T-helper 2 cell treated with Interferon-gamma antibody and Interleukin-4, amounts not matched to agents 5 μg/mL and 100 μg/mL, for 36 hours (primary cell): ENCODE data around the gene SWAP70.

ENCODE experiments used
- DNase-seq: peaks from one replicate; pipeline ENCODE4 v3.0.0; 2021; ENCODE audit warnings: low spot score
- H3K27ac Mint-ChIP-seq: one replicate; pipeline ENCODE4 v1.8.0; 2021; ENCODE audit warnings: mild to moderate bottlenecking, mixed read lengths
- H3K27me3 Mint-ChIP-seq: one replicate; pipeline ENCODE4 v1.8.0; 2021; ENCODE audit warnings: low read depth, mixed read lengths
- H3K36me3 Mint-ChIP-seq: one replicate; pipeline ENCODE4 v1.8.0; 2021; ENCODE audit warnings: low read depth, mixed read lengths
- H3K4me1 Mint-ChIP-seq: one replicate; pipeline ENCODE4 v1.8.0; 2021; ENCODE audit warnings: low read depth, mixed read lengths
- H3K4me3 Mint-ChIP-seq: one replicate; pipeline ENCODE4 v1.8.0; 2022; ENCODE audit warnings: mild to moderate bottlenecking, moderate library complexity, mixed read lengths
- H3K9me3 Mint-ChIP-seq: one replicate; pipeline ENCODE4 v1.8.0; 2021; ENCODE audit warnings: mixed read lengths

SWAP70 gene

GRCh38 chr11:9711454-9712307 is 47.8 kb downstream of the SWAP70 start:
- peaks cover 8% of the 10 kb centered on the region for H3K27me3 Mint-ChIP-seq
- no peak overlapping the region for H3K27ac Mint-ChIP-seq
- DNase-seq, result no peak
- H3K4me3 Mint-ChIP-seq, result no peak overlapping the region
- peaks cover 15% of the 10 kb centered on the region for H3K36me3 Mint-ChIP-seq
- peaks cover 3% of the 10 kb centered on the region for H3K4me1 Mint-ChIP-seq
- H3K9me3 Mint-ChIP-seq, result peaks cover 5% of the 10 kb centered on the region

- no peak overlapping the region for H3K27ac Mint-ChIP-seq
- peaks cover 18% of the 10 kb centered on the region for H3K36me3 Mint-ChIP-seq
- peaks cover 5% of the 10 kb centered on the region for H3K27me3 Mint-ChIP-seq
- peaks cover 7% of the 10 kb centered on the region for H3K4me1 Mint-ChIP-seq
- H3K9me3 Mint-ChIP-seq, result peaks cover 9% of the 10 kb centered on the region
- H3K4me3 Mint-ChIP-seq, result no peak overlapping the region
- DNase-seq, result no peak
Observed at GRCh38 chr11:9714272-9714940, 50.5 kb downstream of the SWAP70 start.

DNA sequence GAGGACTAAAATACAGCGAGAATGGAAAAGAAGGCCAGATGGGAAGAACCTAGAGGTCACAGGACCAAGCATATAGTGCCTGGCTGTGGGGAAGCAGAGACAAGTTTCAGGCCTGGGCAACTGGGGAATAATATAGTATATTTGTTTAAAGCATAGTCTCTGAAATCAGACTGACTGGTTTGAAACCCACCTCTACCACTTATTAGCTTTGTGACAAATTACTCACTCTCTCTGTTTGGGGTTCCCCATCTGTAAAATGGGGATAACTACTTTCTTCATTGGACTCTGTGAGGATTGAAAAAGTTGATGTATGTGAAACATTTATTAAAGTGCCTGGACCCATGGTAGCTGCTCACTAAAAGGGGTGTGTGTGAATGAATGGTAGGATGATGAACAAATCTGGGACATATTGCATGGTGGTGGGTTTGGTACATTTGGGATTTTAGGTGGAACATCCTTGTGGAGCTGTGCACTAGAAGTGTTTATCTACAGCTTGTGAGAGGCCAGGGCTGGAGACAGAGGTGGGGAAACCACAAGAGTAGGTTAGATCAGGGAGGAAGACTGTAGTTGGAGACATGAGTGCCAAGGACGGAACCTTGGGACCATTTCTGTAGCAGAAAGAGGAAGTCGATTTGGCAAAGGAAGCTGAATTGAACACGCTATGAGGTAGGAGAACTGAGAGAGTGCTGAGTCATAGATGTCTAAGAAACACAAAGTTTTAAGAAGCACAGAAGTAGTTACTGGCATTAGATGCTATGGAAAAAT is 52.6 kb downstream of the SWAP70 start:
- H3K27me3 Mint-ChIP-seq, result no peaks in the 10 kb centered on the region
- H3K27ac Mint-ChIP-seq, result peak overlapping the region; percentile 60
- no peak for DNase-seq
- H3K36me3 Mint-ChIP-seq, result peaks cover 23% of the 10 kb centered on the region
- H3K4me3 Mint-ChIP-seq, result peak overlapping the region; percentile 14
- peaks cover 9% of the 10 kb centered on the region for H3K9me3 Mint-ChIP-seq
- H3K4me1 Mint-ChIP-seq, result peaks cover 18% of the 10 kb centered on the region

GRCh38 chr11:9717040-9717357 is 53.1 kb downstream of the SWAP70 start:
- Mint-ChIP-seq H3K4me3 (peak overlapping the region; percentile 14), H3K27ac (peak overlapping the region; percentile 60), H3K36me3 (peaks cover 23% of the 10 kb centered on the region), H3K9me3 (peaks cover 9% of the 10 kb centered on the region), H3K27me3 (no peaks in the 10 kb centered on the region), H3K4me1 (peaks cover 18% of the 10 kb centered on the region)
- DNase-seq, result no peak

DNA sequence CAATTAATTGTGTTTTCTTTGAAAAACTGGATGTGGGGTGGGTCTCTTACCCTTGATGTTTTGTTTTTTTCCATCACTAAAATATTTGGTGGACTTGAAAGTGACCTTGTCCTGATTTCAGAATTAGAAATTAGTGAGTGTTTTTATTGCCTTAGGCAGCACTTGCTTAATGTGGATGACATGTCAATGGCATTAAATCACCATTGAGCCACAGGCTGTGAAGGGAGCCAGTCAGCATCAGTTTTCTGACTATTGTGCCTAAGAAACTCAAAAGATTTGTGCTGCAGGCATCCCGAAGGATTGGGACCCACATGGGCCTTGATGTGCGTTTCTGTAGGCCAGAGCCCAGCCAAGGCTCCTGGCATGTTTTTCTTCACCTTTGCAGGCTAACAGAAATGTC is 53.8 kb downstream of the SWAP70 start:
- Mint-ChIP-seq H3K4me1 (peaks cover 18% of the 10 kb centered on the region), H3K27ac (no peak overlapping the region), H3K4me3 (no peak overlapping the region), H3K27me3 (no peaks in the 10 kb centered on the region), H3K9me3 (peaks cover 9% of the 10 kb centered on the region), H3K36me3 (peaks cover 23% of the 10 kb centered on the region)
- DNase-seq, result no peak

- H3K27ac Mint-ChIP-seq, result no peak overlapping the region
- peaks cover 23% of the 10 kb centered on the region for H3K36me3 Mint-ChIP-seq
- peaks cover 9% of the 10 kb centered on the region for H3K9me3 Mint-ChIP-seq
- no peak for DNase-seq
- H3K4me1 Mint-ChIP-seq, result peaks cover 18% of the 10 kb centered on the region
- H3K27me3 Mint-ChIP-seq, result no peaks in the 10 kb centered on the region
- H3K4me3 Mint-ChIP-seq, result no peak overlapping the region
Observed at GRCh38 chr11:9718147-9718546, 54.3 kb downstream of the SWAP70 start.

GRCh38 chr11:9719566-9720289 is 55.9 kb downstream of the SWAP70 start:
- peaks cover 21% of the 10 kb centered on the region for H3K36me3 Mint-ChIP-seq
- H3K4me1 Mint-ChIP-seq, result peaks cover 18% of the 10 kb centered on the region
- no peak overlapping the region for H3K27ac Mint-ChIP-seq
- H3K27me3 Mint-ChIP-seq, result no peaks in the 10 kb centered on the region
- peaks cover 9% of the 10 kb centered on the region for H3K9me3 Mint-ChIP-seq
- H3K4me3 Mint-ChIP-seq, result no peak overlapping the region
- no peak for DNase-seq

- peaks cover 9% of the 10 kb centered on the region for H3K9me3 Mint-ChIP-seq
- H3K27me3 Mint-ChIP-seq, result no peaks in the 10 kb centered on the region
- H3K36me3 Mint-ChIP-seq, result peaks cover 20% of the 10 kb centered on the region
- peaks cover 18% of the 10 kb centered on the region for H3K4me1 Mint-ChIP-seq
- no peak for DNase-seq
- no peak overlapping the region for H3K27ac Mint-ChIP-seq
- no peak overlapping the region for H3K4me3 Mint-ChIP-seq
Observed at GRCh38 chr11:9720290-9720630, 56.4 kb downstream of the SWAP70 start.

DNA sequence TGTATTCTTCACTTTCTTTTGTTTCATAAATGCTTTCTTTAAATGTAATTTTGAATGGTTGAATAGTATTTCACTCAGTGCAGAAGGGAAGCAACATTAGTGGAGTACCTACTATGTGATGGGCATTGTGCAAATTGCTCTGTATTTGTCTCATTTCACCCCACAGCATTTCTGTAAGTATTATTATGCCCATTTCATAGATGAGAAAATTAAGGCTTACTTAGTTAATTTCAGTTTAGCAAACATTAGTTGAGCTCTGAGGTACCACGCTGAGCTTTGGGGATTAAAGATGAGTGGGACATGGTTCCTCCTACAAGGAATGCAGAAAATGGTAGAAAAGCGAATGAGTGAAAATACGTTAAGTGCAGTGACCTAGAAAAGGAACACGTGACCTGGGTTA is 58.1 kb downstream of the SWAP70 start:
- H3K4me1 Mint-ChIP-seq, result peaks cover 14% of the 10 kb centered on the region
- H3K4me3 Mint-ChIP-seq, result no peak overlapping the region
- H3K27ac Mint-ChIP-seq, result no peak overlapping the region
- no peaks in the 10 kb centered on the region for H3K27me3 Mint-ChIP-seq
- peaks cover 6% of the 10 kb centered on the region for H3K36me3 Mint-ChIP-seq
- peaks cover under 1% of the 10 kb centered on the region for H3K9me3 Mint-ChIP-seq
- no peak for DNase-seq

GRCh38 chr11:9722893-9723292 is 59.0 kb downstream of the SWAP70 start:
- Mint-ChIP-seq H3K4me1 (peaks cover 13% of the 10 kb centered on the region), H3K9me3 (no peaks in the 10 kb centered on the region), H3K4me3 (no peak overlapping the region), H3K27ac (no peak overlapping the region), H3K27me3 (no peaks in the 10 kb centered on the region), H3K36me3 (peaks cover 7% of the 10 kb centered on the region)
- no peak for DNase-seq

DNA sequence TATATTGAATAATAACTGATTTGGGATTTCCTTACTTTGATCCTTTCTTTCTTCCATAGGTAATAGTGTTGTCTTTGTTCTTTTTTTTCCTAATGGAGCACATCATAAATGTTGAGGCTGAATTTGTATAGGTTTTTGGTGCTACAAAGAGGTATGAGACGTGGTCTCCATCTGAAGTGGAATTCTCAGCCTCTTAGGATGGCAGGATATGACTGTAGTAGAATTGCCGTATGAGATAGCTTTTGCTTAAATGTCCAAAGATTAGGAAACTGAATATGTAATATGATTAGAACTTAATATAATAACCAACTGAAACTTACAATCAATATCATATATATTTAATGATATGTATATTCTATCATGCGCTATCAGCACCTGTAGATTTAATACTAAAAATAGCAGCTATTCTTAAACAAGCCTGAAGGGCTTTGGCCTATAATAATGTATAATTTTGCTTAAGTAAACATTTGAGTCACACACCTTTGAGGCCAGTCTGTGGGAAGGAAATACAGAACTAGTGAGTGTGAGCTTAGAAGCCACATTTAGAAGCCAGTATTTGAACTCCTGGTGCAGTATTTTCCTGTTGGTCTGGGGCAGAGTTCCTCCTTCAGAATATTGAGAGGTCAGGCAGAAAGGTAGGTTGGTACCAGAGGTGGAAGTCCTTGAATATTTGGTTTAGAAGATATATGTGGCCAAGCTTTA is 62.6 kb downstream of the SWAP70 start:
- DNase-seq, result no peak
- no peak overlapping the region for H3K27ac Mint-ChIP-seq

DNA sequence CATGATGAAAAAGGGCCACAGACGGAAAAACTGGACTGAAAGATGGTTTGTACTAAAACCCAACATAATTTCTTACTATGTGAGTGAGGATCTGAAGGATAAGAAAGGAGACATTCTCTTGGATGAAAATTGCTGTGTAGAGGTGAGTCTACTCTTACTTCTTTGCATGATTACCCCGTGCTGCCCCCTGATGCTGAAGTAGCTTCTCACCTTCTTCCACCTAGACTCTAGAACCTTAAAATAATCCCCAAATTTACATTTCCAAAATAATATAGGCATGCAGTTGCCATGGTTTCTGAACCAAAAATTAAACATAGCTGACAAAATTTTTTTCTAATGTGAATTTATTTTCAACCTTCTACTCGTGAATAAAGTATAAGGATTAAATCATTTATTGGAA is 64.2 kb downstream of the SWAP70 start:
- DNase-seq, result no peak
- Mint-ChIP-seq H3K36me3 (peaks cover 6% of the 10 kb centered on the region), H3K9me3 (no peaks in the 10 kb centered on the region), H3K4me3 (no peak overlapping the region), H3K27me3 (no peaks in the 10 kb centered on the region), H3K27ac (no peak overlapping the region), H3K4me1 (peaks cover 4% of the 10 kb centered on the region)

More for the DNA sequence above, 62.6 kb downstream of the SWAP70 start:
- Mint-ChIP-seq H3K4me1 (peaks cover 4% of the 10 kb centered on the region), H3K27me3 (no peaks in the 10 kb centered on the region), H3K9me3 (no peaks in the 10 kb centered on the region), H3K36me3 (peaks cover 2% of the 10 kb centered on the region), H3K4me3 (no peak overlapping the region)

GRCh38 chr11:9731256-9731655 is 67.4 kb downstream of the SWAP70 start:
- Mint-ChIP-seq H3K4me3 (no peak overlapping the region), H3K27ac (no peak overlapping the region), H3K27me3 (no peaks in the 10 kb centered on the region), H3K9me3 (peaks cover 12% of the 10 kb centered on the region), H3K4me1 (peaks cover 7% of the 10 kb centered on the region), H3K36me3 (peaks cover 21% of the 10 kb centered on the region)
- DNase-seq, result no peak
